Occipital lobe (tissue), 3 donors: ENCODE data around the gene GDF11. TPM values are rescaled to one million over a fixed set of nuclear protein-coding genes. Genes with fewer than 3 reads are reported as not detected.

Experiments used
- DNase-seq: peaks from one replicate; lab custom pipeline; 2025; lab: John Stamatoyannopoulos, UW
- small RNA-seq: library from RNA; depleted of rRNA; stranded (forward); fragments of <200 nt; gene quantifications from one replicate; pipeline ENCODE3, GENCODE V24; 2014
- total RNA-seq: library from RNA; depleted of rRNA; stranded (reverse); fragments of >200 nt; gene quantifications from one replicate; pipeline ENCODE4 v1.2.3, GENCODE V29; 2014

GDF11 gene
- total RNA-seq, 1 donor from 2014 or later = 6.6 TPM

DNA sequence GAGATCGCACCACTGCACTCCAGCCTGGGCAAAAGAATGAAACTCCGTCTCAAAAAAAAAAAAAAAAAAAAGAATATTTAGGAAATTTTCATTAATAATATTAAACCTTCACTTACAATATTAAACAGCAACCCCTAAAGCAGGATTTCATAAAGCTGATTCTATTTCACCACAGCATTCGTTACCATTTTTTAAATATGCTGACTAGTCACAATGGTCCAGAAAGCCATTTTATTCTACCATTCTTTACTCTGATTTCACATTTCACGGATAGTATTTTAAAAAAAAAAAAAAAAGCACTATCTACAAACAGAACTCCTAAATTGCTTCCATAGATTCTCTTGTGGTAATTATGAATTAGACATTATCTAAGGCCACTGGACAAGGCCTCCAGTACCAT lies 47.0 kb downstream of the GDF11 start:
- DNase-seq = no peak

DNA sequence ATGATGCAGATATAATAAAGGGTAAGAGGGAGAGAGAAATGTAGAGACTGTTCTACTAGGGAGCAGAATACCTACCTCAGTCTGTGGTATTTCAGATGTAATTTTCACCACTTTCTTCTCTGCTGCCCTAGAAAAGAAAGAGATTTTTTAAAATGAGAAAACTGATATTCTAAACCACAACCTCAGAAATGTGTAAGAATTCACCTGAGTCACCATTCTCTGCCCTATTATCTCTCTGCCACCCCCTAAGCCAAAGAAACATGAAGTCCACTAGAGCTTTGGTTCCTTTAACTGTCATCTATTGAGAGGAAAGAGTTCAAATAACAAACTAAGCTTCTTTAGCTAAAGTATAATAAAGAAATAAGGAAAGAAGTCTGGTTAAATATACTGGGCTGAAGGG lies 53.0 kb downstream of the GDF11 start:
- DNase-seq = no peak

GRCh38 chr12:55797068-55797467 lies 54.1 kb downstream of the GDF11 start:
- no peak for DNase-seq

DNA sequence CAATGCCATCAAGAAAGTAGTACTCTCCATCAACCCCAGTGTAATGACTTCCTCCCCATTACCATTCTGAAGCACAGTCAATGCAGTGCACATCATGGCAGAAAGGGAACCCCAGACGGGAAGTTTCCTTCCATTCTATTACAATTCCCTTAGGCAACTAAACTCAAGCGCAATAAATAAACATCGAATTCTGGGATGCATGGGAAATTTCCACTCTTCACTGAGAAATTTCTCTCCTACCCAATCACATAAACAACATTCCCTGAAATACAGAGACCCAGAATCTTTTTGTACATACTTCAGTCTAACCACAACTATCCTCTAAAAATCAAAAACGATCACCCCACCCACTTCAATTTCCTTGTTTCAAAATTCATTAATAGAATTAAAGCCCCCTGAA lies 54.6 kb downstream of the GDF11 start:
- DNase-seq = no peak

Small RNA genes lying within 50 kb of the gene (small RNA-seq; reads per million reads assigned to genes)
- gene AC009779.1 = not detected
- not detected for gene RF00017

Other genes with a start within 250 kb of the GDF11 start
- not detected for gene OR6C4, start 193.5 kb upstream of the GDF11 start, total RNA-seq
- gene OR2AP1, start 170.7 kb upstream of the GDF11 start, total RNA-seq = not detected
- not detected for gene OR10P1, start 106.2 kb upstream of the GDF11 start, total RNA-seq
- 6.2 TPM for gene ITGA7, start 35.2 kb upstream of the GDF11 start, total RNA-seq
- 46.0 TPM for gene BLOC1S1, start 27.1 kb upstream of the GDF11 start, total RNA-seq
- 6.6 TPM for gene RDH5, start 22.7 kb upstream of the GDF11 start, total RNA-seq
- 187 TPM for gene CD63, start 14.1 kb upstream of the GDF11 start, total RNA-seq
- 84.7 TPM for gene SARNP, start 74.6 kb downstream of the GDF11 start, total RNA-seq
- gene ORMDL2, start 74.9 kb downstream of the GDF11 start, total RNA-seq = 6.2 TPM
- gene DNAJC14, start 86.5 kb downstream of the GDF11 start, total RNA-seq = 36.3 TPM
- gene MMP19, start 99.8 kb downstream of the GDF11 start, total RNA-seq = not detected
- gene PYM1, start 184.8 kb downstream of the GDF11 start, total RNA-seq = 20.0 TPM
- 10.9 TPM for gene DGKA, start 188.0 kb downstream of the GDF11 start, total RNA-seq
- not detected for gene PMEL, start 222.9 kb downstream of the GDF11 start, total RNA-seq
- 6.7 TPM for gene CDK2, start 223.7 kb downstream of the GDF11 start, total RNA-seq
- 37.4 TPM for gene RAB5B, start 231.0 kb downstream of the GDF11 start, total RNA-seq